HS-5 (cell line): ENCODE results near the gene CABLES1.

ENCODE experiments used
- DNase-seq: peaks from one replicate; pipeline ENCODE4 v3.0.0-alpha.2; 2012; ENCODE audit warnings: low read depth

Gene CABLES1

GRCh38 chr18:23223641-23224040, 88.4 kb downstream of the CABLES1 start:
- DNase-seq = no peak

- peak; percentile 78 for DNase-seq
Measured at GRCh38 chr18:23225503-23225902, 90.2 kb downstream of the CABLES1 start.

DNA sequence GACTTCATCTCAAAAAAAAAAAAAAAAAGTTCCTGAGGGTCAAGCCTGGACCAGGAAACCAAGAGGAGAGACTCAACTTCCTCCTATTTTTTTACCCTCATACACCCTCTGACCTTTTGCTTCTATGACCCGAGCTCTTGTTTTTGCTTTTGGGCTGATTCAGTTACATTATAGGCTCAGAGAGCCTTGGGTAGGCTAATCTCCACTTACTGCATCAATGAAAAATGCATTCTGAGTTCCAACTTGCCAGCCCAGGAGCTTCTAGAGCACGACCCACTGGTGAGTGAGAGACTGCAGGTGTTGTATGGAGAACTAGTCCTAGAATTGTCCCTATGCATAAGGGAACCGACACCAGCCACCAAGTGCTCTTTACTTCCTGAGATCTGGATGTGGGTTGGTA, 91.1 kb downstream of the CABLES1 start:
- DNase-seq = no peak

DNA sequence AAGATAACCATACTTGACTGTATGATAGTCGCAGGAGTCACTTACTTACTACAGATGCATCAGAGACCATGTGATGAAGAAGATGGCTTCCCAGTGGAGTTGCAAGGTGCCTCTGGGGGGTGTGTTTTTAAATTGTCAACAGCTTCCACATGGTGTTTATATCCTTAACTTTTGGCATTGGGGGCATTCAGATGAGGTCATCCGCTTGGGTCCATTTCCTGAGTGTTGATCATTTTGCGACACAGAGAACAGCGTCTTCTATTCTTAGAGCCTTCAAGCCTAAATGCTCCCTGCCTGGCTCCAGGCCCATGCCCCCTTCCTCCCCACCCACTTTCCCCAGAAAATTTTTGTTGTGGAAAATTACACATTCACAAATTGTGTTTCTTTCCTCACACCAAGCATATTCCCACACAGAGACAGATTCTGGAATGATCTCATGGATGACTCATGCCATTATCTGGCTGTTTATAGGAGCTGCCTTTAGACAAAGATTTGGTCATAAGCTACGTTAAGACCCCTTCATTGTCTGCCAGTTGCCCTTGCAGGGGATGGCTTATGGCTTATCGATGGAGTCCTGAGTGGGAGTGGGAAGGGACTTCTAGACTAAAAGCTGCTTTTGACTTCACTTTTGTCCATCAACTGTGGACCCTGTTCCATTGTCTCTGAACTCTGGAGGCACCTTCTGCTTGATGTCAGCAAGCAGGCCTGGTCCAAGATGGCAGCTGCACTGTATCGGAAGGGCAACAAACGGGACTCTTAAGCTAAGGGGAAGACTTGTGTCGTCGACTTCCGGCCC, 91.8 kb downstream of the CABLES1 start:
- DNase-seq = peak; percentile 53

GRCh38 chr18:23227726-23228070, 92.4 kb downstream of the CABLES1 start:
- DNase-seq = no peak

GRCh38 chr18:23228102-23229061, 93.1 kb downstream of the CABLES1 start:
- DNase-seq = no peak

DNA sequence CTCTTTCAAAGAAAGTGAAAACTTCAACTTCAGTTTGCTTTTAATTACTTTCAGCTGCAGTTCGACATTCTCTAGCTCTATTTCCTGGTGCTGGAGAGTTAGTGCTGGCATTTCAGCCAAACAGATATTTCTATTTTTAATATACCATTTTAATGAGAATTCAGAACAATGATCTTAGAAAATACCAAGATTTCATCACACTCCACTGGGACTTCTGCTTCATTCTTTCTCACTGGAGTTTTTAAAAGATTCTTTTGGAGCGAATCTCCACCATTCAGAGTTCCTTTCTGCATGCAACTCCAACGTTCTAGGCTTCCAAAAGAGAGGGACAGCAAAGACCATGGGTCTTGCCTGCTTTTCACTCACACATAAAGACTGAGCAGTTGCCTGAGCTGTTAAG, 94.2 kb downstream of the CABLES1 start:
- no peak for DNase-seq

- no peak for DNase-seq
Measured at GRCh38 chr18:23230686-23231085, 95.4 kb downstream of the CABLES1 start.

DNA sequence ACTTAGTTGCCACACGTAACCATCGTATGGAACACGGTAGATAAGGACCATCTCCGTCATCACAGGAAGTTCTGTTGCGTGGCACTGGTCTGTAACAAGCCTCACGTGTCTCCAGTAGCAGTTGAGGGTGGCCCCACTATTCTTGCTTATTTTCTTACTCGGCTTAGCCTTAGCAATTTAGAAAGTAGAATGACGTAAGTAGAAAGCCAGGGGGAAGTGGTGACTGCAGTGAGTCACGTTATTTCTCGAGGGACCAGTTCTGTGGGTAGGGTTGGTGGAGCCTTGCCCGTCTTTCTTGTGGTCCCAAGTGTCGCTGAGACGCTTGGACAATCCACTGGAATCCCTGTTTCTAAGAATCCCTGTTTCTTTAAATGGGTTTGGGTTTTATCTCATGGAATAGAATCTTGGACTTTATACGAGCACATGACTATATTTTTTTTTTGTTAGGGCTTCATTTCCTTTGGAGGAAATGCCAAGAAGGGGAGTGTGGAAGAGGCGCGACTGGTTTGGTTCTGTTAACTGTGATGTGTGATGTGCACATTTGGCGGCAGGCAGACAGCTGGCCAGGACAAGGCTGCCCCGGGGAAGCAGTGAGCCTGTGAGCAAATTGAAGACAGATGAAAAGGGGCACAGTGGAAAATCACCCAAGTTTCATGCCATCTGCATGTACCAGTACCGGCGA, 96.2 kb downstream of the CABLES1 start:
- peak; percentile 81 for DNase-seq

GRCh38 chr18:23232331-23232730, 97.0 kb downstream of the CABLES1 start:
- DNase-seq = no peak

DNA sequence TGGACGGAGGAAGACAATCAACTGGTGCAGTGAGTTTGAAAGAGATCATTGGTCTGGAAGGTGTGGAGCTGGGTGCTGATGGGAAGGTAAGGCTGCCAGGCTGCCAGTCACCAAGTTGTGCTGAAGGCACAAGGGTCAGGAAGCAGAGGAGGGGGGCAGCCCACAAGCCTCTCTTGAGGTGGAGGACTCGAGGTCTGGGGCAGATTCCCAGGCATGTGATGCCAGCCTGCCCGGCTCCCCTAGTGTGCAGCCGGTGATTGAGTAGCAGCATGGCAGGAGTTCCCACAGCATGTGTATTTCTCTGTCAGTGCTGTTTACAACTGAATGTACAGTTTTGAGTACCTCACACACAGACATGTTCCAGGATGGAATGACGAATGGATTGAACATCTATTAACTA, 99.3 kb downstream of the CABLES1 start:
- DNase-seq = no peak

DNA sequence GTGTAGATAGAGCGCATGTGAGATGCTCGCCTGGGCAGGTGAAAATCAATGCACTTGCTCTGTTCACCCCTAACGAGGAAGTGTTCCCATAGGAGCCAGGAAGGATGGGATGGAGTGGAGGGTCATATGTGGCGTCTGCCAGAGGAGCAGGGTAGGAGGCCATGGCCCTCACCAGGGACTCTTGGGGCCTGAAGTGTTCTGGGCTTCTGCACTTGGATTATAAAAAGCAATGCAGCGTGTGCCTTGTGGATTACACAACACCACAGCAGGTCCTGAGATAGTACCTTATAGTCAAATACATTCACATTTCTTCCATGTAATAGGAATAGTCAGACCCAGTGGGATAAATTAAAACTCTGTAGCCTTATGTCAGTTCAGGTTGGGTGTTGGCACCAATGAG, 100.1 kb downstream of the CABLES1 start:
- DNase-seq = no peak

DNA sequence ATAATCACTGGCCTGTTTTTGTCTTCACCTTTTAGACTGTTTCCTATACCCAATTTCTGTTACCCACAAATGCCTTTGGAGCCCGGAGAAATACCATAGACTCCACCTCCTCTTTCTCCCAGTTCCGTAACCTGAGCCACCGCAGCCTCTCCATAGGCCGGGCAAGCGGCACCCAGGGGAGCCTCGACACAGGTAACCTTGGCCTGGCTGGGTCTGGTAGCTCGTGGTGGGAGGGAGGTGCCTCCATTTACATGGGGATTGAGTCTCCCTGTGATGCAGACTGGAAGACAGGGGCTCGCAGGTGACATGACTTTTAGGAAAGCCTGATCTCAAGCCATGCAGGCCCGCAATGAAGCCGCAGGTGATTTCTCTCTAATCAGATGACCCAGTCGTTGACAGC, 100.6 kb downstream of the CABLES1 start:
- DNase-seq = no peak

DNA sequence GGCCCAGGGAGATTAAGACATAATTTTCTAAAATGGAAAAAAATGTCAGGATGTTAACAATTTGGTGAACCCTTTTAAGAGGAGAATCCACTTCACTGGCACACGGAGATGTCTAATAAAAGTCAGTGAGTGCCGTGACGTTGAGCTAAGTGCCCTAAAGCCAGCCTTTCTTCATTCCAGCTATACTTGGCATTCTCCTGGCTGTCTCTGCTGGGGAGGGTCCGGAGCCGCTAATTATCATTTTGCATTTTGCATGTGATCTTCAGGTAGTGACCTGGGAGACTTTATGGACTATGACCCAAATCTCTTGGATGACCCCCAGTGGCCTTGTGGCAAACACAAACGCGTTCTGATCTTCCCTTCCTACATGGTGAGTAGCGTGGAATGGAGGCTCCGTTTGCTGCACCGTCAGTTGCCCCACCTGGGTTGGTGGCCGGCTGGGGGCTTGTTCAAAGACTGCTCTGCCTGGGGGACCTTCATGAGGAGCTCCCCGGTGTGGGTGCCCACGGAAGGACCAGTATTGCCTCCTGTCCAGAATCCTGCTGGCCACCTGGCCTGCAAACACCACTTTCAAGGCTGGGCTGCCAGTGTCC, 101.7 kb downstream of the CABLES1 start:
- DNase-seq = no peak

- DNase-seq = no peak
Measured at GRCh38 chr18:23237524-23238151, 102.4 kb downstream of the CABLES1 start.

DNA sequence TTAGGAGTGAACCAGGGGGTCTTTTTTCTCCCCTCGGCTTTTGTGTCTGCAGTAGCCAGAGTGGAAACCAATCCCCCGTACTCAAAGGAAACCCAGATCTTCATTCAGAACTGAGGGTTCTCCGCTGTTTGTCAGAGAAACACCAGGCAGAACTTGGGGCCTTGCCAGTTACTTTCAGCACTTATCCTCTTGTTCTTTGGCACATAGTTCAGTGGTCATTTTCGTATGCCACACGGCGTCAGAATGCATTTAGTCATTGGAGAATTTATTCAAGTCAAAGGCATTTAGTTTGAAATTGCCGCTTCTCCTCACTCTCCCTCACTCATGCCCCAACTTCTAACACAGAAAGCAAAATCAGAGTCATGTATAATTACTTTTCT, 102.9 kb downstream of the CABLES1 start:
- DNase-seq = no peak

GRCh38 chr18:23238651-23239349, 103.5 kb downstream of the CABLES1 start:
- DNase-seq = no peak

DNA sequence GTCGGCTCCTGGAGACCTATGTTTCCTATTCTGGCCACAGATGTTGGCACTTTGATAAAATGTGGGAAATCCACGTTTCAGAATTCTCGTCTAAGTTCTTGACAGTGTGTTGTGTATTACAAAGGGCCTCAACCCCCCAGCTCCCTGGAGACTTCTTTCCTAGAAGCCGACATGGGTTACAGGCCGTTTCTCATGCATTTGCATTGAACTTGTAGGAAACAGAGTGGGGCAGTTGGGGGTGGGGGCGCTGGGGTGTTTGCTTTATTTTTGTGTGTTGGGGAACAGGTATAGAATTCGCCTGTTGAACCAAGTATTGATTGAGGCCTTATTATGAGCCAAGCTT, 104.0 kb downstream of the CABLES1 start:
- DNase-seq = no peak

- no peak for DNase-seq
Measured at GRCh38 chr18:23239885-23240608, 104.8 kb downstream of the CABLES1 start.

DNA sequence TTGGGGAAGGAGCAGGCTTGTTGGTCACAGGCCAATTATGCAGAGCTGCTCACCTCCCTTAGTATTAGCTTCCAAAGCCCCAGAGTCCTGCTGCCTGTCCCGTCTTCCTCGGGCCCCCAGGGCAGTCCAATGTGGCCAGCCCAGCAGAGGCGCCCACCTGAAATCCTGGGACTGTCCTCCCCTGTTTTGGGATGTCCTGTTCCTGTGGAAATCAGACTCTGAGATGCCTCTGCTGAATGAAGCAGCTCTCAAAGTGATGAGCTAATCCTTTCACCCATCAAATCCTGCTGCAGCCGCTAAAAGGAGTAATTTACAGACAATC, 105.3 kb downstream of the CABLES1 start:
- DNase-seq = no peak
